Skeletal muscle satellite cell (primary cell): ENCODE measurements around the gene POLR2E.
A peak's percentile ranks its signal among the peaks of the same experiment; 100 is the strongest.

ENCODE experiments used
- H3K27me3 ChIP-seq: 2 replicates; pipeline ENCODE4 v1.7.0; 2013; ENCODE audit warnings: low read length; ENCODE audit not compliant: control insufficient read depth, insufficient read depth
- H3K36me3 ChIP-seq: 2 replicates; pipeline ENCODE4 v1.7.0; 2013; ENCODE audit warnings: mild to moderate bottlenecking, control low read depth, low read length; ENCODE audit not compliant: insufficient read depth
- H3K4me1 ChIP-seq: 2 replicates; pipeline ENCODE4 v1.7.0; 2013; ENCODE audit warnings: low read length; ENCODE audit not compliant: control insufficient read depth, insufficient read depth
- H3K4me2 ChIP-seq: 2 replicates; pipeline ENCODE4 v1.7.0; 2013; ENCODE audit warnings: mild to moderate bottlenecking, low read length
- H3K4me3 ChIP-seq: 2 replicates; pipeline ENCODE4 v1.7.0; 2013; ENCODE audit warnings: low read length
- H3K9ac ChIP-seq: 2 replicates; pipeline ENCODE4 v1.7.0; 2013; ENCODE audit warnings: mild to moderate bottlenecking, low read depth, low read length, moderate library complexity
- H3K9me3 ChIP-seq: replicated peaks from 2 replicates; pipeline ENCODE4 v1.7.0; 2013; ENCODE audit warnings: mild to moderate bottlenecking, control low read depth, low read length

The POLR2E gene

GRCh38 chr19:1050989-1051788 is 44.0 kb downstream of the POLR2E start:
- no peak overlapping the region for H3K4me3 ChIP-seq
- no peaks in the 10 kb centered on the region for H3K27me3 ChIP-seq
- H3K36me3 ChIP-seq: peaks cover 9% of the 10 kb centered on the region
- no peak overlapping the region for H3K9ac ChIP-seq
- no peak overlapping the region for H3K4me2 ChIP-seq
- no peaks in the 10 kb centered on the region for H3K4me1 ChIP-seq
- peaks cover 7% of the 10 kb centered on the region for H3K9me3 ChIP-seq

GRCh38 chr19:1049800-1050199 is 45.4 kb downstream of the POLR2E start:
- no peaks in the 10 kb centered on the region for H3K27me3 ChIP-seq
- H3K4me1 ChIP-seq: no peaks in the 10 kb centered on the region
- H3K36me3 ChIP-seq: peaks cover 5% of the 10 kb centered on the region
- no peak overlapping the region for H3K4me2 ChIP-seq
- H3K9me3 ChIP-seq: peaks cover 2% of the 10 kb centered on the region
- H3K9ac ChIP-seq: no peak overlapping the region
- no peak overlapping the region for H3K4me3 ChIP-seq

- no peak overlapping the region for H3K4me2 ChIP-seq
- H3K36me3 ChIP-seq: peaks cover 3% of the 10 kb centered on the region
- no peak overlapping the region for H3K4me3 ChIP-seq
These were observed 46.1 kb downstream of the POLR2E start for GRCh38 chr19:1049106-1049505.

GRCh38 chr19:1047696-1048147 is 47.5 kb downstream of the POLR2E start:
- Histone ChIP-seq H3K36me3 (no peaks in the 10 kb centered on the region), H3K4me2 (no peak overlapping the region), H3K4me3 (no peak overlapping the region), H3K4me1 (peaks cover 5% of the 10 kb centered on the region), H3K9ac (no peak overlapping the region), H3K27me3 (no peaks in the 10 kb centered on the region), H3K9me3 (no peaks in the 10 kb centered on the region)

More at GRCh38 chr19:1049106-1049505, 46.1 kb downstream of the POLR2E start:
- no peaks in the 10 kb centered on the region for H3K9me3 ChIP-seq
- no peak overlapping the region for H3K9ac ChIP-seq
- H3K27me3 ChIP-seq: no peaks in the 10 kb centered on the region
- no peaks in the 10 kb centered on the region for H3K4me1 ChIP-seq

- Histone ChIP-seq H3K9me3 (no peaks in the 10 kb centered on the region), H3K27me3 (no peaks in the 10 kb centered on the region), H3K4me3 (no peak overlapping the region), H3K36me3 (no peaks in the 10 kb centered on the region), H3K9ac (no peak overlapping the region), H3K4me1 (peaks cover 12% of the 10 kb centered on the region), H3K4me2 (no peak overlapping the region)
These were observed 48.1 kb downstream of the POLR2E start for GRCh38 chr19:1046836-1047695.

- H3K4me1 ChIP-seq: peaks cover 21% of the 10 kb centered on the region
- no peak overlapping the region for H3K4me2 ChIP-seq
- no peaks in the 10 kb centered on the region for H3K27me3 ChIP-seq
- no peaks in the 10 kb centered on the region for H3K9me3 ChIP-seq
- no peaks in the 10 kb centered on the region for H3K36me3 ChIP-seq
- no peak overlapping the region for H3K9ac ChIP-seq
- no peak overlapping the region for H3K4me3 ChIP-seq
These were observed 49.0 kb downstream of the POLR2E start for GRCh38 chr19:1046117-1046626.

- Histone ChIP-seq H3K36me3 (no peaks in the 10 kb centered on the region), H3K4me2 (no peak overlapping the region), H3K9me3 (no peaks in the 10 kb centered on the region), H3K4me3 (no peak overlapping the region), H3K4me1 (peaks cover 29% of the 10 kb centered on the region), H3K9ac (no peak overlapping the region), H3K27me3 (no peaks in the 10 kb centered on the region)
These were observed 50.0 kb downstream of the POLR2E start for GRCh38 chr19:1045247-1045603.

- H3K9ac ChIP-seq: peak overlapping the region; percentile 74
- no peaks in the 10 kb centered on the region for H3K9me3 ChIP-seq
- peak overlapping the region; percentile 69 for H3K4me3 ChIP-seq
- peaks cover 43% of the 10 kb centered on the region for H3K4me1 ChIP-seq
- peak overlapping the region; percentile 92 for H3K4me2 ChIP-seq
- H3K36me3 ChIP-seq: peaks cover 15% of the 10 kb centered on the region
- H3K27me3 ChIP-seq: no peaks in the 10 kb centered on the region
These were observed 52.3 kb downstream of the POLR2E start for GRCh38 chr19:1042689-1043511.

GRCh38 chr19:1041835-1042685 is 53.1 kb downstream of the POLR2E start:
- Histone ChIP-seq H3K27me3 (no peaks in the 10 kb centered on the region), H3K4me3 (peak overlapping the region; percentile 69), H3K4me1 (peaks cover 50% of the 10 kb centered on the region), H3K36me3 (peaks cover 21% of the 10 kb centered on the region), H3K9ac (peak overlapping the region; percentile 74), H3K9me3 (no peaks in the 10 kb centered on the region), H3K4me2 (peak overlapping the region; percentile 92)

GRCh38 chr19:1041272-1041834 is 53.8 kb downstream of the POLR2E start:
- Histone ChIP-seq H3K27me3 (no peaks in the 10 kb centered on the region), H3K9me3 (no peaks in the 10 kb centered on the region), H3K4me3 (peak overlapping the region; percentile 69), H3K9ac (peak overlapping the region; percentile 74), H3K4me1 (peaks cover 50% of the 10 kb centered on the region), H3K36me3 (peaks cover 24% of the 10 kb centered on the region), H3K4me2 (peak overlapping the region; percentile 92)
